Retina (tissue), 1 donor: Measurements from ENCODE around the gene CCNT1.
"Not testable (repeated sequence)": the region's sequence is repeated elsewhere in the genome, so short reads cannot be mapped to it uniquely, and the experiment has no call there.

Source experiments
- DNase-seq: peaks from one replicate; pipeline ENCODE4 v3.0.0-alpha.2; 2016

Gene CCNT1

GRCh38 chr12:48690990-48691389, 25.5 kb downstream of the CCNT1 start:
- DNase-seq: no peak

- no peak for DNase-seq
Observed at GRCh38 chr12:48690436-48690835, 26.1 kb downstream of the CCNT1 start.

GRCh38 chr12:48688836-48689235, 27.7 kb downstream of the CCNT1 start:
- DNase-seq: no peak

- no peak for DNase-seq
Observed at GRCh38 chr12:48687592-48687991, 28.9 kb downstream of the CCNT1 start.

- DNase-seq: no peak
Observed at GRCh38 chr12:48686615-48687334, 29.7 kb downstream of the CCNT1 start.

GRCh38 chr12:48686037-48686595, 30.4 kb downstream of the CCNT1 start:
- DNase-seq: no peak

GRCh38 chr12:48683534-48683933, 33.0 kb downstream of the CCNT1 start:
- DNase-seq: no peak

GRCh38 chr12:48682927-48683326, 33.6 kb downstream of the CCNT1 start:
- DNase-seq: no peak

GRCh38 chr12:48682533-48682905, 34.0 kb downstream of the CCNT1 start:
- not testable (repeated sequence) for DNase-seq

- DNase-seq: peak; percentile 98
Observed at GRCh38 chr12:48681710-48682532, 34.6 kb downstream of the CCNT1 start, which contains the start of gene KANSL2. Gene KANSL2, minus strand, starts transcription at chr12:48682238. Its CDS starts 606 bp downstream, at chr12:48681632.

- no peak for DNase-seq
Observed at GRCh38 chr12:48681399-48681709, 35.2 kb downstream of the CCNT1 start.

GRCh38 chr12:48680861-48681260, 35.6 kb downstream of the CCNT1 start:
- peak; percentile 8 for DNase-seq

GRCh38 chr12:48678551-48679185, 37.8 kb downstream of the CCNT1 start:
- no peak for DNase-seq

GRCh38 chr12:48671231-48671856, 45.2 kb downstream of the CCNT1 start:
- no peak for DNase-seq

GRCh38 chr12:48668996-48669395, 47.5 kb downstream of the CCNT1 start:
- DNase-seq: no peak

- DNase-seq: no peak
Observed at GRCh38 chr12:48659863-48660262, 56.6 kb downstream of the CCNT1 start.

- DNase-seq: no peak
Observed at GRCh38 chr12:48651681-48652080, 64.8 kb downstream of the CCNT1 start.

- DNase-seq: not testable (repeated sequence)
Observed at GRCh38 chr12:48645354-48645753, 71.2 kb downstream of the CCNT1 start.

- no peak for DNase-seq
Observed at GRCh38 chr12:48643011-48643410, 73.5 kb downstream of the CCNT1 start.

GRCh38 chr12:48641752-48642555, 74.6 kb downstream of the CCNT1 start:
- not testable (repeated sequence) for DNase-seq

- no peak for DNase-seq
Observed at GRCh38 chr12:48640854-48641253, 75.7 kb downstream of the CCNT1 start.

- DNase-seq: no peak
Observed at GRCh38 chr12:48640428-48640827, 76.1 kb downstream of the CCNT1 start.
